ENCODE data around the gene PACRGL. TPM values are rescaled to one million over a fixed set of nuclear protein-coding genes. Genes with fewer than 3 reads are reported as not detected.

The PACRGL gene
- total and polyA plus RNA-seq, 9 of the 15 experiments (the other 6 are each of a cell fraction or from before 2014, with no cell fraction given), result 6.6 to 55.0 (median 27.5) TPM

DNA sequence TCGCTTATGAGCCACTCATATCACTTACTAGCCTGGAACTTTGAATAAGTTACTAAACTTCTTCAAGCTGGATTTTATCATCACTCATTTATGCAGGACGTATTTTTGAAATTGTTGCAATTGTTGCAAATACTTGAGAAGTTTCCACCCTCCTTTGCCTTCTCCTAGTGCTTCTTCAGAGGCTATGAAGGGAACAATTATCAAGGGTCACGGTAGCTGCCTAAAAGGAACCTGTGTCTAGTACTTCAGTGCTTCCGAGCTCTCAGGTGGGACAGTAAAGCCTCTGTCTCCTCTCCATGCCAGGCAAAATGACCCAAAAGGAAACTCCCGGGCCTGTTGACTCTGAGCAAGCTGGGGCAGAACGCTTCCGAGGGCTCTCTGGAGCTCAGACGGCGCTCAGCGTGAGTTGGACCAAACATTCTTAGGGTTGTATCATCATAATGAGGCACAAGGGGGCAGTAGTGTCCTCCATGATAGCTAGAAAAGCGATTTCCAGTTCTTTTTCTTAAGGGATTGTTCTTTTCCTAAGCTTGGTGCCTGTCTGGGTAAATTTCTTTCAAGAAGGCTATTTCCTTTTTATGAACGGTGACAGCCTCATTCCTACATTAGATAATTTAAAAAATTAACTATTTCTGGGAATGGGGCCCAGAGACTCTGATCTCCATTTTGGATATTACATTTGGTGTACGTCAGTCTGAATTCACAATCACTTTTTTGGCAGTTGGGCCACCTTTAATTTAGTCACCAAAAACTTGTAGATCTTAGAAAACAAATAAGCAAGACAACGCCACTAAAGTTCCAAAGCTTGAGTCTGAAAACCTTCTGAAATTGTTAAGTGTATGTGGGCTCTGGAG lies 73.1 kb downstream of the PACRGL start:
- Histone ChIP-seq H3K9ac (ENCODE audit: insufficient read depth in 1 of 2, low read depth in 2 of 2, low read length in 2 of 2) (no peak overlapping the region), H3K4me1 (replicated peaks in 1 of 2; ENCODE audit: control insufficient read depth in 2 of 2, insufficient read depth in 2 of 2, low read length in 2 of 2) (no peaks in the 10 kb centered on the region), H2AFZ (ENCODE audit: low read depth, low read length) (peak overlapping the region; percentile 85), H4K20me1 (replicated peaks; ENCODE audit: control insufficient read depth, insufficient read depth, low read length) (no peaks in the 10 kb centered on the region), H3K9me3 (replicated peaks; ENCODE audit: control insufficient read depth, insufficient read depth, low read depth, low read length) (no peaks in the 10 kb centered on the region), H3K4me3 (no peak overlapping the region), H3K79me2 (ENCODE audit: control insufficient read depth, insufficient read depth, low read length) (no peaks in the 10 kb centered on the region), H3K27me3 (ENCODE audit: control insufficient read depth in 2 of 2, insufficient read depth in 2 of 2, low read length in 2 of 2) (no peaks in the 10 kb centered on the region), H3K27ac (ENCODE audit: extremely low read depth, low read depth, low read length) (no peak overlapping the region), H3K4me2 (ENCODE audit: insufficient read depth, low read length) (no peak overlapping the region), H3K9me1 (ENCODE audit: control insufficient read depth, insufficient read depth, low read length) (no peaks in the 10 kb centered on the region), H3K36me3 (ENCODE audit: control insufficient read depth, insufficient read depth, low read length) (no peaks in the 10 kb centered on the region)
- no TSS peak for BruUV-seq (replicated peaks)
- DNase-seq (ENCODE audit: extremely low read depth in 1 of 4, low spot score in 3 of 4), result peak; percentile 49 to 60 (median 50)
- CTCF ChIA-PET (ENCODE audit: low intra/inter-chr PET ratio), result no interaction called here
- intact Hi-C loops (cut with micrococcal nuclease) (loop anchor here (1.0 to 5.0 kb wide), 2 partner anchors 694 to 995 kb away; no protein-coding TSS in a partner anchor), in situ Hi-C loops (cut with MboI) (loop anchor here (5.0 kb wide), 1 partner anchor 999 kb away; no protein-coding TSS in a partner anchor)
- peak; percentile 68 for FAIRE-seq
- 5% methylated on average over 14 of the region's 14 CpGs for WGBS (ENCODE audit: insufficient coverage, low coverage, missing lambda C conversion rate)
- POLR2A ChIA-PET, result interaction anchor here (1.2 to 2.6 kb wide), 2 partner anchors 13 to 75 kb away, joined by 3 to 8 read pairs; no protein-coding TSS in a partner anchor
- ATAC-seq, result peak; percentile 96
- TF ChIP-seq RAD21 (CRISPR knock-in tag; conservative IDR thresholded peaks at IDR 0.05 in 1 of 2, IDR thresholded peaks at IDR 0.05 in 1 of 2) (peak; percentile 30 to 57), FOXA1 (IDR thresholded peaks at IDR 0.05; ENCODE audit: borderline replicate concordance) (no peak), SMC3 (conservative IDR thresholded peaks at IDR 0.05; ENCODE audit: insufficient read depth, low read depth, low read length) (peak; percentile 39; the same call in 1 of the 2 replicates), CTCF (IDR thresholded peaks at IDR 0.05 in 2 of 3, conservative IDR thresholded peaks at IDR 0.05 in 1 of 3; ENCODE audit: insufficient read depth in 2 of 3, low read depth in 1 of 3, low read length in 3 of 3) (peak; percentile 56 to 71 (median 70)), TEAD4 (IDR thresholded peaks at IDR 0.05; ENCODE audit: low read length) (no peak), TEAD4 (CRISPR knock-in tag; IDR thresholded peaks at IDR 0.05; ENCODE audit: borderline replicate concordance) (no peak), HCFC1 (IDR thresholded peaks at IDR 0.05; ENCODE audit: low read depth, low read length) (no peak)
- TF ChIP-seq, protein P1, sequence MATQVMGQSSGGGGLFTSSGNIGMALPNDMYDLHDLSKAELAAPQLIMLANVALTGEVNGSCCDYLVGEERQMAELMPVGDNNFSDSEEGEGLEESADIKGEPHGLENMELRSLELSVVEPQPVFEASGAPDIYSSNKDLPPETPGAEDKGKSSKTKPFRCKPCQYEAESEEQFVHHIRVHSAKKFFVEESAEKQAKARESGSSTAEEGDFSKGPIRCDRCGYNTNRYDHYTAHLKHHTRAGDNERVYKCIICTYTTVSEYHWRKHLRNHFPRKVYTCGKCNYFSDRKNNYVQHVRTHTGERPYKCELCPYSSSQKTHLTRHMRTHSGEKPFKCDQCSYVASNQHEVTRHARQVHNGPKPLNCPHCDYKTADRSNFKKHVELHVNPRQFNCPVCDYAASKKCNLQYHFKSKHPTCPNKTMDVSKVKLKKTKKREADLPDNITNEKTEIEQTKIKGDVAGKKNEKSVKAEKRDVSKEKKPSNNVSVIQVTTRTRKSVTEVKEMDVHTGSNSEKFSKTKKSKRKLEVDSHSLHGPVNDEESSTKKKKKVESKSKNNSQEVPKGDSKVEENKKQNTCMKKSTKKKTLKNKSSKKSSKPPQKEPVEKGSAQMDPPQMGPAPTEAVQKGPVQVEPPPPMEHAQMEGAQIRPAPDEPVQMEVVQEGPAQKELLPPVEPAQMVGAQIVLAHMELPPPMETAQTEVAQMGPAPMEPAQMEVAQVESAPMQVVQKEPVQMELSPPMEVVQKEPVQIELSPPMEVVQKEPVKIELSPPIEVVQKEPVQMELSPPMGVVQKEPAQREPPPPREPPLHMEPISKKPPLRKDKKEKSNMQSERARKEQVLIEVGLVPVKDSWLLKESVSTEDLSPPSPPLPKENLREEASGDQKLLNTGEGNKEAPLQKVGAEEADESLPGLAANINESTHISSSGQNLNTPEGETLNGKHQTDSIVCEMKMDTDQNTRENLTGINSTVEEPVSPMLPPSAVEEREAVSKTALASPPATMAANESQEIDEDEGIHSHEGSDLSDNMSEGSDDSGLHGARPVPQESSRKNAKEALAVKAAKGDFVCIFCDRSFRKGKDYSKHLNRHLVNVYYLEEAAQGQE (IDR thresholded peaks at IDR 0.05; ENCODE audit: borderline replicate concordance), result peak; percentile 37; the same call in 1 of the 2 replicates
- TF ChIP-seq, protein P1 (CRISPR knock-in tag; IDR thresholded peaks at IDR 0.05; ENCODE audit: low read depth), result no peak
